Activated CD8-positive, alpha-beta memory T cell treated with anti-CD3 and anti-CD28 coated beads, Interleukin-2, amount 50 U/mL, for 48 hours (primary cell): ENCODE measurements around the gene HNF4A.
"Not testable (repeated sequence)": the region's sequence is repeated elsewhere in the genome, so short reads cannot be mapped to it uniquely, and the experiment has no call there.

ENCODE experiments used
- DNase-seq: peaks from one replicate; pipeline ENCODE4 v3.0.0-alpha.2; 2020

HNF4A gene

DNA sequence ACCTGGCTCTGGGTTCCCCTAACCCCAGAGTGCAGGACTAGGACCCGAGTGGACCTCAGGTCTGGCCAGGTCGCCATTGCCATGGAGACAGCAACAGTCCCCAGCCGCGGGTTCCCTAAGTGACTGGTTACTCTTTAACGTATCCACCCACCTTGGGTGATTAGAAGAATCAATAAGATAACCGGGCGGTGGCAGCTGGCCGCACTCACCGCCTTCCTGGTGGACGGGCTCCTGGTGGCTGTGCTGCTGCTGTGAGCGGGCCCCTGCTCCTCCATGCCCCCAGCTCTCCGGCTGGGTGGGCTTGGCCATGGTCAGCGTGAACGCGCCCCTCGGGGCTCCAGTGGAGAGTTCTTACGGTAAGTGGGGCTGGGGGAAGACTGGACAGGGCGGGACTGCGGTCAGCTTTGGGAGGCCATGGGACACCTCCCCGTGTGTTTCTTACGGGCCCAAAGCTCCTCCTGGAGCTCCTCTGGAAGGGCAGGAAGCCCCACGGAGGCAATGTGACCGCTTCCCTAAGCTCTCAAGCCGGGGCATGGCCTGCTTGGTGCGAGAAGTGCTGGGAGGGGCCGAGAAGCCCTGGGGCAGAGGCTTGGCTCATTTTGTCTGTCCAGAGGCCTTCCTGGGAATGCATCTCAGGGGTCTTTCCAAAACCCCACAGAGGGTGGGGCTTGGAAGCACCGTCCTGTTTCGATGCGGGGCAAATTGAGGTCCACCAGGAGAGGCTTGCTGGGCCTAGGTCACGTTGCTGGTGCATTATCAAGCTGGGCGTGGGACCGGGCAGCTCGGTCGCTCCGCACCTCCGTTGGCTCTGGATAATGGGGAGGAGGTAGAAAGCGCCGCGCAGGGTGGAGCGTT is at the start of gene HNF4A:
Gene HNF4A, plus strand, starts transcription at position 202 of the 855 bp plus-strand sequence. Its CDS starts 106 bp downstream, at position 308.
- DNase-seq = no peak

- no peak for DNase-seq
Measured at GRCh38 chr20:44306927-44307326, 48.6 kb upstream of the HNF4A start.

DNA sequence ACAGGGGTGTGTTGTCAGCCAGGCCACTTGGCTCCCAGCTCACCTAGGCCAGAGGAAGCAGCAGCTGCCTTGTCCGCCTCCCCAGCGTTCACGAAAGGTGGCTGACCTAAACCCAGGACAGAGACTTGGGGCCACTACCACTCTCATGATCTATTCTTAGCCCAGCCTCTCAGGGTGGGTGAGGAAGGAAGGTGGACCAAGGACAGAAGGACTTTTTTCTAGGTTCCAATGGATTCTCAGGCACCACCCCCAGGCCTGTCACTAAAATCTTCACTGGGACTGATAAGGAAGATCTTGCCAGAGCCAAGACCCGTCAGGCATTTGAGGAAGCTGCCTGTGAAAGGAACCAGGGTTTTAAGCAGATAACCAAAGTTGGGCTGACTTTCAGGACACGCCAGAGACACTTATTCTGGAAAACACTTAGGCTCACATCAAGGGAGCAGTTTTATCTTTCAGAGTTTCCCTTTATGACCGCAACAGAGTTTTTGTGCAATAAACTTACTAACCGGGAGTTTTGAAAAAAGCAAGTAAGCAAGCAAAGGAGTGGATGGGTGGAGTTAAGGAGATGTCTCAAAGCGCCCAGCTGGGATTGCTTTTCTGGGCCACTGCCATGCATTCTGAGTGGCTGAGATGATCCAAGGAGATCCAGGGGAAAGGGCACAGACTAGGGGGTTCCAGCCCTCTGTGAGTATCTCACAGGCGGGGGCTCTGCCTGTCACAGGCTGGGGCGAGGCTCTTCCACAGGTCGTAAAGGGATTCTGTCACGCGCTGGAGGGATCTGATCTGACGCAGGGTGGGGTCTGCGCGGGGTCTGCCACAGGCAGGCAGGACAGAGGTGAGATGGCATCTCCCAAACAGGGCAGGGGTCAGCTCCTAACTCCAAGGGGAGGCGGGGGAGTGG is 45.5 kb upstream of the HNF4A start:
- peak; percentile 58 for DNase-seq

DNA sequence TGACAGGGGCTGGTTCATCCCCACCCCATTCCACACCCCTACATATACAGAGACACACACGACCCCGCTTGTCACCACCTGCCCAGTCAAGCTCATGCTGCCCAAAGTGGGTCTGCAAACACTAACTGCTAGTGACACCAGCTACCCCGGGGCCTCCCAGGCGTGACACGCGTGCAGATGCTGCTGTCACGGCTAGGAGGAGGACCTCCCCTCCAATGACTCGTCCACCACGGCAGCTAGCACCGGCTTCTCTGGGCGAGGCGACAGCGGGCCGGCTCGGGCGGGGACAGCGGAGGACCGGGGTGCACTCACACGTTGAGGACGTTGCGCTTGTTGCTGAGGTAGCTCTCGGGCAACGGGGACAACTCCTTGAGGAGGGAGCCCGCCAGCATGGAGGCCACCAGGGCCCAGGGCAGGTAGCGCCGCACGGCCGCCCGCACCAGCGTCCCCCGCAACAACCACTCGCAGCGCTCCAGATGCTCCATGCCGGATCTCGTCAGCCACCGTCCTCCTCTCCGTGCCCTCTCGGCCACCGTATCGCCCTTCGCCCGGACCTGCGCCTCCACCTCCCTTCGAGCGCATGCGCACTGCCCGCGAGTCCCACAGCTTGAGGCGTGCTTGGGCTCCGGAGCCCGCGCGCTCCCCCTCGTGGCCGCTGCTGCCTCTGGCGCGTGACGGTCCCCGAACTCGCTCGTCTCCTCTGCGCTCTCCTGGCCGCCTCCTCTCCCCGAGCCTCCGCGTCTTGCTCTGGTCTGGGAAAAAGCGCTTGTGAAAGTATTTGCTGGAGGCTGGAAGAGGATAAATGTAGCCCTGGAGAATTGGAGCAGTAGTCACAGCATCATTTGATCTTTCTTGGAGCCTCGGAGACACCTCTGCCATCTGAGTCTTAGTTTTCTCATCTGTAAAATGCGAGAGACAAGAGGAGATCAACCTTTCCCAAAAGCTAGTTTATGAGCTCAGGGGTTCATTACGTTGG is 44.5 kb upstream of the HNF4A start, which contains the start of gene FITM2:
Gene FITM2, minus strand, starts transcription at position 539 of the 976 bp plus-strand sequence. Its CDS starts 54 bp downstream, at position 485.
- peak; percentile 99 for DNase-seq

- DNase-seq = no peak
Measured at GRCh38 chr20:44314870-44315269, 40.6 kb upstream of the HNF4A start.

GRCh38 chr20:44319839-44320422 is 35.6 kb upstream of the HNF4A start:
- no peak for DNase-seq

DNA sequence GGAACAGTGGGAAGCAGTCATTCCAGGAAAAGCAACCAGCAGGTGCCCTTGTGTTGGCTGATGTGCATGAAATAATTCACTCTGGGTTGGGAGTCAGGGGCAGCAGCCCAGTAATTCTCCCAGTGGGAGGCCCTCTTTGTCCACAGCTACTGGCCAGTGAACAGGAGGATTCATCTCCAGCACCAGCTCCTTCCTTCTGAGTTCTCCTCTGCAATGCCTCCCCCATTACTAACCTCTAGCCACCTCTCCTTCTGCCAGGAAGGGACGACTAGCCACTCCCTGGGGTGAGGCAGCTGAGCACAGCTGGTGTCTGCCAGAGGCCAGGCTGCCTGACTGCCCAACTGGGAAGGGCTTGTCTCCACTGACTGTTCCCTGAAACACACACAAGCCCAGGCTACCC is 31.2 kb upstream of the HNF4A start:
- no peak for DNase-seq

GRCh38 chr20:44326391-44327159 is 28.9 kb upstream of the HNF4A start:
- peak; percentile 66 for DNase-seq

GRCh38 chr20:44327748-44328147 is 27.8 kb upstream of the HNF4A start:
- DNase-seq = not testable (repeated sequence)

- DNase-seq = no peak
Measured at GRCh38 chr20:44328428-44328827, 27.1 kb upstream of the HNF4A start.

GRCh38 chr20:44331201-44331600 is 24.3 kb upstream of the HNF4A start:
- DNase-seq = no peak

- DNase-seq = no peak
Measured at GRCh38 chr20:44334306-44334705, 21.2 kb upstream of the HNF4A start.

DNA sequence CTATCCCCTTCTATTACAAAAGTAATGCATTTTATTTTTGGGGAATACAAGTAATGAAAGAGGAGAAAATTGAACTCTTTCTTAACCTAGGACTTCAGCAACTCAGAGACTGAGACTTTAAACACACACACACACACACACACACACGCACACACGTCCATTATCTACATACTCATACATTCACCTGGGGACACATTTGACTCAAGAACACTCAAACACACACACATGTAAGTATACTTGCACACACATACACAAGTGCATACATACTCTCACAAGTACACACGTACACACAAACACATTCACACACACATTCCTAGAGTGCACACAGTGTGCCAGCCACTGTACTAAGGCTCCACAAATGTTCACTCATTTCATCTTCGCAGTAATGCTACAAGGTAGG is 20.8 kb upstream of the HNF4A start:
- DNase-seq = no peak

DNA sequence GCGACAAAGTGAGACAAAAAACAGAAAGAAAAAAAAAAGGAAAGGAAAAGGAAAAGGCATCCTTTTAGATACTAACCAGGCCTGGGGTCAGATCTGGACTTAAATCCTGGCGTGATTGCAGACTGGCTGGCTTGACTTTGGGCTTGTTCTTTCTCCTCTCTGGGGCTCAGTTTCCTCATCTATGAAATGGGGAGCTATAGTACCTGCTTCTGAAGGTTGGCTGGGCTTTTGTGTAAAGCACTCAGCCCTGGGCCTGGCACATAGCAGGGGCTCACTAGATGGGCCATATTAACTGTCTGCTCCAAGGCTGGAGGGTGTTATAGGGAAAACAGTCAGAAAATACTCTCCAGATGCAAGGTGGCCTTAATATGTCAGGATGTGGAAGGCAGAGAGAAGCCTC is 19.8 kb upstream of the HNF4A start:
- no peak for DNase-seq

DNA sequence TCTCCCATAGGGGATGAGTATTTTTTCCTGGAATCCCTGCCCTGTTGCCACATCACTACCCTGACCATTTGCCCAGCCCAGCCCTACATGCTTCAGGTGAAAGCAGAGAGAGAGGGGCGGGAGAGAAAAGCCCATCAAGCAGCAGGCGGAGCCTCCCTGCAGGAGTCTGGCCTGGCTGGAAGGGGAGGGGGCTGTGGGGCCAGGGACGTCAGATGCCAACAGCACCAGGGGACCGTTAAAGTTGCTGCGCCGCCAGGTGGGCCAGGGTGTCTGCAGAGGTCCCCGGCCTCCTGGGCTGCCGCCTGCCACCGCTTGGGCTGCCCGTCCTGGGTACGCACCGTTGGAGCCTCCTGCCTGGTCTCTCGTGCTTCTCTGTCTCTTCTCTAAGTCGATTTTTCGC is 19.4 kb upstream of the HNF4A start:
- DNase-seq = no peak

DNA sequence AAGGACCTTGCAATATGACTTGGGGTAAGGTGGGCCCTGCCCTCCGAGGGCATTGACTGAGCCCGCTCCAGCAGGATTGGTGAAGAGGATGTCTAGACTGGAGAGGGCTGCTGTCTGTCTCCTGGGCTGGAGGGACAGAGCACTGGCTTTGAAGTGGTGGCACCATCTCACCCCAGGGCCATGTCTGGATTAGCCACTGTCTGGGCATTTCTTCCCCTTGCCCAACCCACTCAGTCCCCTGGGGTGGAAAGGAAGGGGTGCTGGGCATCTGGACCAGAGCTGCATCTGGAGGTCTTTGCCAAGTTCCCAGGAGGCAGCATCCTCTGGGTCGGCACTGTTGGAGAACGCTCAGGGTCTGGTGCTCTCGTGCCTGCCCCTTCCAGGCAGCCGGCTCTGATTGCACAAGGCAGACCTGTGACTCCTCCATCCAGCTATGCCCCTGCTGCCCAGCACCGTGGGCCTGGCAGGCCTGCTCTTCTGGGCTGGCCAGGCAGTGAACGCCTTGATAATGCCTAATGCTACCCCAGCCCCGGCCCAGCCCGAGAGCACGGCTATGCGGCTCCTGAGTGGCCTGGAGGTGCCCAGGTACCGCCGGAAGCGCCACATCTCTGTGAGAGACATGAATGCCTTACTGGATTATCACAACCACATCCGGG is 18.6 kb upstream of the HNF4A start, which contains the start of gene R3HDML:
Gene R3HDML, plus strand, starts transcription at position 319 of the 656 bp plus-strand sequence. Its CDS starts 115 bp downstream, at position 434.
- DNase-seq = no peak

- no peak for DNase-seq
Measured at GRCh38 chr20:44342248-44342647, 13.3 kb upstream of the HNF4A start.

DNA sequence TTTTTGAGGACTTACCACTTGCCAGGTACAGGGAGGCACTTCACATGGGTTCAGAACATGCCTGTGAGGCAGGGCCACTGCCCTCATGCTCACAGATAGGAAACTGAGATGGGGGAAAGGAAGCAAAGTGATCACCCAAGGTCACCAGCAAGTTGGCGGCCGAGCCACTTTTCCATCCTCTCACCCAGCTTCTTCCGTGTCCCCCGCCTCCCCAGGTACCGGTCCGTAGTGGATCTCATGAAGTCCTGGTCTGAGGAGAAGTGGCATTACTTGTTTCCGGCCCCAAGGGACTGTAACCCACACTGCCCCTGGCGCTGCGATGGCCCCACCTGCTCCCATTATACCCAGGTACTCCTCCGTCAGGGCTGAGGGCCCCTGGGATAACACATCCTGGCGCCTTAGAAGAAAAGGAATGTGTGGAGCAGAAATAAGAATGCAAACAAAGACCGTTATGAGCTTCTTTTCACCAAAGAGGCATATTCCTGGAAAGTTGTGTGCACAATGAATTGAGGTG is 12.3 kb upstream of the HNF4A start:
- no peak for DNase-seq

GRCh38 chr20:44344723-44345122 is 10.8 kb upstream of the HNF4A start:
- no peak for DNase-seq

- no peak for DNase-seq
Measured at GRCh38 chr20:44345147-44345546, 10.4 kb upstream of the HNF4A start.
